Measurements from ENCODE around the gene SERPINB4. TPM values are rescaled to one million over a fixed set of nuclear protein-coding genes. Genes with fewer than 3 reads are reported as not detected.
"Not testable (repeated sequence)": the region's sequence is repeated elsewhere in the genome, so short reads cannot be mapped to it uniquely, and the experiment has no call there.

SERPINB4 gene
- total RNA-seq, 1 donor from 2014 or later, result not detected

DNA sequence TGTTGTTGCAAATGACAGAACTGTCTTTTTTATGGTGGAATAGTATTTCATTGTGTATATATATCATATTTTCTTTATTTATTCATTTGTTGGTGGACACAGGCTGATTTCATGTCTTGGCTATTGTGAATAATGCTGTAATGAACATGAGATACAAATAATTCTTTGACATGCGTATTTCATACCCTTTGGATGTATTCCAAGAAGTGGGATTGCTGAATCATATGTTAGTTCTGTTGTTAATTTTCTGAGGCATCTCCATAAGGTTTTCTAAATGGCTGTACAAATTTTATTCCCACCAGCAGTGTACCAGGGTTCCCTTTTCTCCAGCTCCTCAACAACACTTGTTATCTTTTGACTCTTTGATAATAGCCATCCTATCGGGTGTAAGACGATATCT, 6.2 kb upstream of the SERPINB4 start:
- H3K27ac Mint-ChIP-seq (ENCODE audit: unreplicated experiment); DNase-seq (ENCODE audit: low read depth, low spot score); H3K27me3 Mint-ChIP-seq (ENCODE audit: low read depth); H3K9me3 Mint-ChIP-seq; H3K4me1 Mint-ChIP-seq; H3K4me3 Mint-ChIP-seq; H3K36me3 Mint-ChIP-seq (ENCODE audit: low read depth): not testable (repeated sequence)

- H3K27ac Mint-ChIP-seq (ENCODE audit: unreplicated experiment), result no peak overlapping the region
- H3K4me1 Mint-ChIP-seq, result no peaks in the 10 kb centered on the region
- no peak for DNase-seq (ENCODE audit: low read depth, low spot score)
- no peaks in the 10 kb centered on the region for H3K27me3 Mint-ChIP-seq (ENCODE audit: low read depth)
- H3K9me3 Mint-ChIP-seq, result peaks cover 5% of the 10 kb centered on the region
- H3K4me3 Mint-ChIP-seq, result no peak overlapping the region
- no peaks in the 10 kb centered on the region for H3K36me3 Mint-ChIP-seq (ENCODE audit: low read depth)
- TF ChIP-seq, protein P1, sequence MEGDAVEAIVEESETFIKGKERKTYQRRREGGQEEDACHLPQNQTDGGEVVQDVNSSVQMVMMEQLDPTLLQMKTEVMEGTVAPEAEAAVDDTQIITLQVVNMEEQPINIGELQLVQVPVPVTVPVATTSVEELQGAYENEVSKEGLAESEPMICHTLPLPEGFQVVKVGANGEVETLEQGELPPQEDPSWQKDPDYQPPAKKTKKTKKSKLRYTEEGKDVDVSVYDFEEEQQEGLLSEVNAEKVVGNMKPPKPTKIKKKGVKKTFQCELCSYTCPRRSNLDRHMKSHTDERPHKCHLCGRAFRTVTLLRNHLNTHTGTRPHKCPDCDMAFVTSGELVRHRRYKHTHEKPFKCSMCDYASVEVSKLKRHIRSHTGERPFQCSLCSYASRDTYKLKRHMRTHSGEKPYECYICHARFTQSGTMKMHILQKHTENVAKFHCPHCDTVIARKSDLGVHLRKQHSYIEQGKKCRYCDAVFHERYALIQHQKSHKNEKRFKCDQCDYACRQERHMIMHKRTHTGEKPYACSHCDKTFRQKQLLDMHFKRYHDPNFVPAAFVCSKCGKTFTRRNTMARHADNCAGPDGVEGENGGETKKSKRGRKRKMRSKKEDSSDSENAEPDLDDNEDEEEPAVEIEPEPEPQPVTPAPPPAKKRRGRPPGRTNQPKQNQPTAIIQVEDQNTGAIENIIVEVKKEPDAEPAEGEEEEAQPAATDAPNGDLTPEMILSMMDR (conservative IDR thresholded peaks at IDR 0.05), result no peak
Measured at GRCh38 chr18:63648241-63648640, 4.2 kb upstream of the SERPINB4 start.

DNA sequence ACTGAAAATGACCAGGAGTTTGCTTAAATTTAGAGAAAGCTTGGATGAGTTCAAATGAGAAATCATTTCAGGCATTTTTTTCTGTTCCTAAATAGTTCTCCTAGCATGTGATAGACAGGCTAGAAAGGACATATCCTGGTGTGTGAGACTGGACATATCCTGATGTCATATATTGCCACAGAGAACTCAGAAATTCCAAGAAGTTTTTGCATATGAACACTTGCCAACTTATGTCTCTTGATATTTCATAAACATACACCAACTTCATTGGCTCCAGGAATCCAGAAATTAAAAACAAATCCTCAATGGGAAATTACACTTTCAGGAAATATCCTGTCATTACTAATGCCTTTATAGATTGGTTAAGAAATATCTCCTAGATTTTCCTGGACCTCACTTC, 2.9 kb upstream of the SERPINB4 start:
- no peaks in the 10 kb centered on the region for H3K4me1 Mint-ChIP-seq
- H3K36me3 Mint-ChIP-seq (ENCODE audit: low read depth), result no peaks in the 10 kb centered on the region
- TF ChIP-seq, protein P1 (conservative IDR thresholded peaks at IDR 0.05), result no peak
- peaks cover 5% of the 10 kb centered on the region for H3K9me3 Mint-ChIP-seq
- H3K27ac Mint-ChIP-seq (ENCODE audit: unreplicated experiment), result no peak overlapping the region
- no peak for DNase-seq (ENCODE audit: low read depth, low spot score)
- no peak overlapping the region for H3K4me3 Mint-ChIP-seq
- H3K27me3 Mint-ChIP-seq (ENCODE audit: low read depth), result no peaks in the 10 kb centered on the region

DNA sequence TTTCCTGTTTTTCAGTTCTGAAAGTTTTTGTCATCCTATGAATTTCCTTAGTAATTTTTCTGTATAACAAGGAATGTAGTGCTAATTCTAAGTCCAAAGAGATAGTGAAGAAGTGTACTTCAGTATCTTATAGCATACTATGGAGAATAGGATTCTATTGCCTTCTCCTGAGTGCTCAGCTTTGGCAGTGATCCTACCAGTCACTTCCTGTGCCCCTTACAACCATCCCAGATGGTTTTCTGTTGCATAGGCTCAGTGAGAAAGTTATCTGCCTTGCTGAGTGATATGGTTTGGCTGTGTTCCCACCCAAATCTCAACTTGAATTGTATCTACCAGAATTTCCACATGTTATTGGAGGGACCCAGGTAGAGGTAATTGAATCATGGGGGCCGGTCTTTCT, 638 bp upstream of the SERPINB4 start:
- H3K4me3 Mint-ChIP-seq; H3K4me1 Mint-ChIP-seq; H3K27ac Mint-ChIP-seq (ENCODE audit: unreplicated experiment); H3K27me3 Mint-ChIP-seq (ENCODE audit: low read depth); H3K9me3 Mint-ChIP-seq; DNase-seq (ENCODE audit: low read depth, low spot score); H3K36me3 Mint-ChIP-seq (ENCODE audit: low read depth): not testable (repeated sequence)

GRCh38 chr18:63642668-63643356, 1.2 kb downstream of the SERPINB4 start:
- H3K4me1 Mint-ChIP-seq; H3K27ac Mint-ChIP-seq (ENCODE audit: unreplicated experiment); H3K4me3 Mint-ChIP-seq; H3K27me3 Mint-ChIP-seq (ENCODE audit: low read depth); H3K36me3 Mint-ChIP-seq (ENCODE audit: low read depth); H3K9me3 Mint-ChIP-seq; DNase-seq (ENCODE audit: low read depth, low spot score): not testable (repeated sequence)

DNA sequence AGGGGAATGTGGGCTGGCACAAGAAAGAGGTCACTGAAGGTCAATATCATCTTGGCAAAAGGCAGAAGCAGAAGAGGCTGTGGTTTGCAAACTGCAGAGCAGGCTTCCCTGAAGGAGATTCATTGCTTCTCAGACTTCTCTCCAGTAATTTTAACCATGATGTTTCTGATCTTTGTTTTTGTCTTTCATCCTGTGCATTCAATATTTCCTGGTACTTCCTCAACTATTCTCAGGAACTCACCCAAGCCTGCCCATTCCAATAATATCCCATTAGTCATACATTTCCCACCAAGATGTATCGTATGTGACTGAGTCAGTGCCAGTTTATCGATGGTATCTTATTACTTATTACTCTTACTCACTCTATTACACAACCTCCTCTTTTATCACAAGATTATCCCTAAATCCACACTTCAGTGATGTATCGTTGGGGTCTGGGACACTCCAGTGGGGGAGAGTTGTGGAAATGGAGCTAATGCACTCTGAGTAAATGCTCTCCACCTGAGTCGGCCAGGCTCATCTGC, 2.8 kb downstream of the SERPINB4 start:
- H3K36me3 Mint-ChIP-seq (ENCODE audit: low read depth); H3K27me3 Mint-ChIP-seq (ENCODE audit: low read depth); H3K27ac Mint-ChIP-seq (ENCODE audit: unreplicated experiment); H3K9me3 Mint-ChIP-seq; H3K4me1 Mint-ChIP-seq; DNase-seq (ENCODE audit: low read depth, low spot score); H3K4me3 Mint-ChIP-seq: not testable (repeated sequence)

DNA sequence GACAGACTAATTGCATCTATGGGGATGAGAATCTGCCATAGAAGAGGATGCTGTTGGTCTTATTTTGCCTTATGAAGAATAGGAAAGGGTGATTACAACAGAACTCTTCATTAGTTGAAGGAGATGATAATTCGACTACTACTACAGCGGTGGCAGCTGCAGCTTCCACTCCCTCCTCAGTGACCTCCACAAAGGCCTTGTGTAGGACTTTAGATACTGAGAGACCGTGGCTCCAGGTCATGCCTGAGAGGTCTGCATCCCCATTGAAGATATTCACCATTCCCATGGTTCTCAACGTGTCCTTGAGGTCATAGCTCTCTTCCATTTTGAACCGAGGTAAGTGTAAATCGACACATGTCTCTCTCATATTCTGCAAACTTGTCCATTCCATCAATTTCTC, 6.4 kb downstream of the SERPINB4 start:
- no peak overlapping the region for H3K4me3 Mint-ChIP-seq
- TF ChIP-seq, protein P1 (conservative IDR thresholded peaks at IDR 0.05), result no peak
- H3K9me3 Mint-ChIP-seq, result peaks cover 3% of the 10 kb centered on the region

More for the DNA sequence above, 6.4 kb downstream of the SERPINB4 start:
- DNase-seq (ENCODE audit: low read depth, low spot score), result no peak
- Mint-ChIP-seq H3K27me3 (ENCODE audit: low read depth) (no peaks in the 10 kb centered on the region), H3K4me1 (no peaks in the 10 kb centered on the region), H3K36me3 (ENCODE audit: low read depth) (no peaks in the 10 kb centered on the region), H3K27ac (ENCODE audit: unreplicated experiment) (no peak overlapping the region)

Measured in neural crest cell (in vitro differentiated cells).